Esophagus muscularis mucosa (tissue), 4 donors: ENCODE results near the gene TAC4. TPM values are rescaled to one million over a fixed set of nuclear protein-coding genes. Genes with fewer than 3 reads are reported as not detected.

ENCODE experiments used
- DNase-seq: peaks from one replicate; pipeline ENCODE4 v3.0.0-alpha.2; 2017; ENCODE audit errors: extremely low spot score
- H3K27ac ChIP-seq, 4 donors: fragments of 200-600 bp; sonication (generic); replicated peaks in 1 of 4; 1 replicate in 3 of 4; 2 replicates in 1 of 4; pipeline ENCODE4 v1.5.1; 2016 to 2019; ENCODE audit warnings: mild to moderate bottlenecking in 1 of 4
- H3K27me3 ChIP-seq, 4 donors: fragments of 200-600 bp; sonication (generic); one replicate each; pipeline versions ENCODE4 v1.5.1 to v1.6.0; 2016 to 2019
- H3K36me3 ChIP-seq, 4 donors: fragments of 200-600 bp; sonication (generic); one replicate each; pipeline ENCODE4 v1.5.1; 2016 to 2019
- H3K4me1 ChIP-seq, 4 donors: fragments of 200-600 bp; sonication (generic); one replicate each; pipeline ENCODE4 v1.5.1; 2016 to 2019
- H3K4me3 ChIP-seq, 4 donors: fragments of 200-600 bp; sonication (generic); 1 replicate in 2 of 4; 2 replicates in 2 of 4; pipeline ENCODE4 v1.5.1; 2016 to 2019; ENCODE audit warnings: mild to moderate bottlenecking in 4 of 4, moderate library complexity in 1 of 4
- H3K9me3 ChIP-seq, 4 donors: fragments of 200-600 bp; sonication (generic); 1 replicate in 3 of 4; 2 replicates in 1 of 4; pipeline ENCODE4 v1.5.1; 2016 to 2019
- EP300 ChIP-seq: sonication (generic); formaldehyde crosslinking; IDR thresholded peaks from one replicate; pipeline ENCODE4 v1.6.1; 2017; ENCODE audit warnings: antibody characterized with exemption
- POLR2A ChIP-seq: fragments of 450-650 bp; IDR thresholded peaks from one replicate; pipeline ENCODE4 v1.6.1; 2017; ENCODE audit warnings: antibody characterized with exemption, moderate library complexity, mild to moderate bottlenecking, low read depth
- POLR2AphosphoS5 ChIP-seq, 2 donors: sonication (generic); formaldehyde crosslinking; IDR thresholded peaks; one replicate each; pipeline ENCODE4 v1.6.1; 2017; ENCODE audit warnings: antibody characterized with exemption in 2 of 2
- WGBS: methylation state at CpG from one replicate; pipeline ENCODE4 v1.1.5; 2018; 5-methylcytosine and 5-hydroxymethylcytosine counted together
- intact Hi-C: fragments of 100-400 bp; cut with DNase I; formaldehyde crosslinking; loops from one replicate; pipeline ENCODE4 v1.15.1; 2023
- total RNA-seq, 4 donors: library from RNA; depleted of rRNA; stranded (reverse); fragments of >200 nt; gene quantifications; one replicate each; pipeline versions ENCODE4 v1.1.0 to v1.2.1, GENCODE V29; 2016
- TF ChIP-seq, protein P1 (sequence below), 3 experiments: fragments of 200-600 bp in 2 of 3; fragments of 450-650 bp in 1 of 3; sonication (generic) in 2 of 3; IDR thresholded peaks; one replicate each; pipeline ENCODE4 v1.5.1; 2017 to 2019; ENCODE audit warnings: antibody characterized with exemption in 3 of 3, mild to moderate bottlenecking in 2 of 3, moderate library complexity in 1 of 3

TAC4 gene
- total RNA-seq, 4 donors from 2014 or later, result not detected

DNA sequence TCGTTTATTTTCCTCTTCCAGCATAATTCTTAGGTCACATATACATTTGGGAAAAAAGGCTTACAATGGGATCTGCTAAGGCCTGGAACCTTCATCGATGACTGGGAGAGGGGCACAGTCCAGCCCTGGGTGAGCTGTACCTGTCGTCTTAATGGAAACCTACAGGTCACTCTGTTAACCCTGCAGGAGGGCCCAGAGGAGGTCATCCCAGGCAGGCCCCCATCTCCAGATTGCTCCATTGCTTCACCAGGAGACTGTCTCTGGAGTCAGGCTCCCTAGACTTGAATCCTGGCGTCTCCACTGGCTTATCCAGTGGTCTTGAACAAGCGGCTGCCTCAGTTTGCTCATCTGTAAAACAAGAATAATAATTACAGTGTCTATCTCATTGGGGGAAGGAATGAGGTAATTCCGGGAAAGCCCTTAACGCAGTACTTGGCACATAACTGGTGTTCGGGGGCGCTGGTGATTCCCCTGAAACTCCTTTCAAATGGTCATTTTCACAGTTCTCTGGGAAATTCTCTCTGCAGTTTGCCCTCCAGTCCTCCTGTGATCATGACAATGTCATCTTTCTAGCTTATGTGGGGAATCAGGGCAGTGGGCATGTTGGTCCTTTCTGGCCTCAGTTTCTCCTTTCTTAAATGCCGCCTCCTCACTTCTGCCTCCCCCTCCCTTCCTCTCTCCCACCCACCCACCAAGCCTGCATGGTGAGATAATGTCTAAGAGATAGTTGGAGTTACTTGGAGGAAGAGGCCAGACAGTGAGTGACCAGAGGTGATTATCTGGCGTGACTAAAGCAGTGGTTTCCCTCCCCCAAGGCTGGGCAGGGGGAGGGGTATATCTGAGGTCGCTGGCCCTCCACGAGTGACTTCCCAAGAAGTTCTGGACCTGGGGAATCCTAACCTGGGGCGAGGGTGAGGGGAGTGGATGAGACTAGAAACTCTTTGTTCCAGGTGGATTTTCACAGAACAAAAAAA, 31.3 kb upstream of the TAC4 start:
- Histone ChIP-seq H3K27me3 (peaks cover 0 to 65% (median 14%) of the 10 kb centered on the region in 4 donors), H3K4me3 (no peak overlapping the region), H3K9me3 (no peaks in the 10 kb centered on the region), H3K4me1 (peaks cover 7 to 12% (median 9%) of the 10 kb centered on the region in 4 donors), H3K36me3 (no peaks in the 10 kb centered on the region), H3K27ac (no peak overlapping the region)
- intact Hi-C loops, result no loop called here
- TF ChIP-seq, protein P1, sequence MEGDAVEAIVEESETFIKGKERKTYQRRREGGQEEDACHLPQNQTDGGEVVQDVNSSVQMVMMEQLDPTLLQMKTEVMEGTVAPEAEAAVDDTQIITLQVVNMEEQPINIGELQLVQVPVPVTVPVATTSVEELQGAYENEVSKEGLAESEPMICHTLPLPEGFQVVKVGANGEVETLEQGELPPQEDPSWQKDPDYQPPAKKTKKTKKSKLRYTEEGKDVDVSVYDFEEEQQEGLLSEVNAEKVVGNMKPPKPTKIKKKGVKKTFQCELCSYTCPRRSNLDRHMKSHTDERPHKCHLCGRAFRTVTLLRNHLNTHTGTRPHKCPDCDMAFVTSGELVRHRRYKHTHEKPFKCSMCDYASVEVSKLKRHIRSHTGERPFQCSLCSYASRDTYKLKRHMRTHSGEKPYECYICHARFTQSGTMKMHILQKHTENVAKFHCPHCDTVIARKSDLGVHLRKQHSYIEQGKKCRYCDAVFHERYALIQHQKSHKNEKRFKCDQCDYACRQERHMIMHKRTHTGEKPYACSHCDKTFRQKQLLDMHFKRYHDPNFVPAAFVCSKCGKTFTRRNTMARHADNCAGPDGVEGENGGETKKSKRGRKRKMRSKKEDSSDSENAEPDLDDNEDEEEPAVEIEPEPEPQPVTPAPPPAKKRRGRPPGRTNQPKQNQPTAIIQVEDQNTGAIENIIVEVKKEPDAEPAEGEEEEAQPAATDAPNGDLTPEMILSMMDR (IDR thresholded peaks at IDR 0.05), result no peak
- no peak for TF ChIP-seq POLR2A
- no peak for TF ChIP-seq POLR2AphosphoS5 (IDR thresholded peaks at IDR 0.05)
- no peak for TF ChIP-seq EP300
- no peak for DNase-seq
- 78% methylated on average over 14 of the region's 14 CpGs for WGBS

DNA sequence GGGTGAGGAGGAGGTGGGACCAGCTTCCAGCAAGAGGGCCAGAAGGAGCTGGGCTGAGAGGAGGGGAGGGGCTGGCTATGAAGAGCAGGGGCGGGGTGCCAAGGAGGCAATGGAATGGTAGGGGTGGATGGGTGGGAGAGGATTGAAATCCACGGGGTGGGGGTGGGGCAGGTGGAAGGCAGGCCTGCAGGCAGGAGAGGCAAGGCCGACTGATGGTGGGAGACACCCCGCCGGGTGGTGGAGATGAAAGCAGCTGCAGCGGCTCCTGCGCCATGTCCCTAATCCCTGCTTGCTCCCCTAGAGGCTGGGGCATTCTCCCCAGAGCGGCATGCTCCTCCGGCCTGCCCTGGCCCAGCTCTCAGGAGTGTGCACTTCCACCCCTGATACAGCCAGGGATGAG, 27.8 kb upstream of the TAC4 start:
- WGBS, result 62% methylated on average over 6 of the region's 9 CpGs
- intact Hi-C loops, result no loop called here
- Histone ChIP-seq H3K4me3 (no peak overlapping the region), H3K27me3 (peaks cover 0 to 56% (median 4%) of the 10 kb centered on the region in 4 donors), H3K36me3 (no peaks in the 10 kb centered on the region), H3K4me1 (peaks cover 6 to 7% (median 6%) of the 10 kb centered on the region in 4 donors), H3K9me3 (no peaks in the 10 kb centered on the region), H3K27ac (no peak overlapping the region)
- TF ChIP-seq EP300 (no peak), POLR2AphosphoS5 (IDR thresholded peaks at IDR 0.05) (no peak), POLR2A (no peak)
- TF ChIP-seq, protein P1 (IDR thresholded peaks at IDR 0.05), result no peak
- DNase-seq, result no peak

DNA sequence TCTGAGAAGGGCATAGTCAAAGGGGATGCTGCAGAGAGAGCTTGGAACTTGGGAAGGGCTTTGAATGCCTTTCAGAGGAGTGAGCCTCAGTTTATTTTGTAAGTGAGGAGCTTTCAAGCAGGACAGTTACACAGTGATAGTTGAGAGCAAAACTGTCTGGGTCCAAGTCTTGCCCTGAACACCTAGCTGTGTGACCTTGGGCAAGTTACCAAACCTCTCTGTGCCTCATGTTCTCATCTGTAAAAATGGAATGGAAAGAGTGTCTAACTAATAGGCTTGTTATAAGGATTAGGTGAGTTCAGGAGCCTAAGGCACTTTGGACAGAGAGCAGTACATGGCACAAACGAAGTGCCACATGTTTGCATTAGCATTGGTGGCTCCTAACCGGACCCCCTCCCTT, 27.0 kb upstream of the TAC4 start:
- peaks cover 0 to 56% (median under 1%) of the 10 kb centered on the region in 4 donors for H3K27me3 ChIP-seq
- TF ChIP-seq POLR2AphosphoS5 (IDR thresholded peaks at IDR 0.05), result no peak
- TF ChIP-seq, protein P1 (IDR thresholded peaks at IDR 0.05), result no peak
- no peak for TF ChIP-seq POLR2A
- no peak for TF ChIP-seq EP300
- H3K36me3 ChIP-seq, result no peaks in the 10 kb centered on the region
- DNase-seq, result no peak
- intact Hi-C loops, result no loop called here
- H3K27ac ChIP-seq, result no peak overlapping the region
- WGBS, result 83% methylated on average over 2 of the region's 2 CpGs
- no peak overlapping the region for H3K4me3 ChIP-seq
- no peaks in the 10 kb centered on the region for H3K9me3 ChIP-seq
- no peaks in the 10 kb centered on the region for H3K4me1 ChIP-seq

DNA sequence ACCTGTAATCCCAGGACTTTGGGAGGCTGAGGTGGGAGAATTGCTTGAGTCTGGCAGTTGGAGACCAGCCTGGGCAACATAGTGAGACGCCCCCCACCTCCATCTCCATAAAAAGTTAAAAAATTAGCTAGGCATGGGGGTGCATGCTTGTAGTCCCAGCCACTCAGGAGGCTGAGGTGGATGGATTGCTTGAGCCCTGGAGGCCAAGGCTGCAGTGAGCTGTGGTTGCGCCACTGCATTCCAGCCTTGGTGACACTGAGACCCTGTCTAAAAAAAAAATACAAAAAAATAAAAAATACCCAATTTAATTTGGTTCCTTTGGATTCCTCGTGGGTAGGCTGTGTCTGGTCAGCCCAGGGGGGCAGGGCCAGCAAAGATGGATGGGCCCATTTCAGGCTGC, 26.1 kb upstream of the TAC4 start:
- TF ChIP-seq POLR2A, result no peak
- TF ChIP-seq EP300, result no peak
- TF ChIP-seq, protein P1 (IDR thresholded peaks at IDR 0.05), result no peak
- TF ChIP-seq POLR2AphosphoS5 (IDR thresholded peaks at IDR 0.05), result no peak
- Histone ChIP-seq H3K36me3 (no peaks in the 10 kb centered on the region), H3K27me3 (peaks cover 0 to 54% (median 0%) of the 10 kb centered on the region in 4 donors), H3K4me3 (no peak overlapping the region), H3K4me1 (no peaks in the 10 kb centered on the region), H3K27ac (no peak overlapping the region), H3K9me3 (no peaks in the 10 kb centered on the region)
- no peak for DNase-seq
- intact Hi-C loops, result no loop called here
- WGBS, result 86% methylated on average over 3 of the region's 3 CpGs
